Measurements from ENCODE around the gene CCDC150.

GRCh38 chr2:196651387-196652094 lies 12.0 kb downstream of the CCDC150 start:
- no peak for TF ChIP-seq CTCF (conservative IDR thresholded peaks at IDR 0.05; ENCODE audit: low read depth, low read length)
- TF ChIP-seq EZH2 (IDR thresholded peaks at IDR 0.05; ENCODE audit: low read length, unreplicated experiment), result no peak
